ENCODE data around the gene OR2K2.

DNA sequence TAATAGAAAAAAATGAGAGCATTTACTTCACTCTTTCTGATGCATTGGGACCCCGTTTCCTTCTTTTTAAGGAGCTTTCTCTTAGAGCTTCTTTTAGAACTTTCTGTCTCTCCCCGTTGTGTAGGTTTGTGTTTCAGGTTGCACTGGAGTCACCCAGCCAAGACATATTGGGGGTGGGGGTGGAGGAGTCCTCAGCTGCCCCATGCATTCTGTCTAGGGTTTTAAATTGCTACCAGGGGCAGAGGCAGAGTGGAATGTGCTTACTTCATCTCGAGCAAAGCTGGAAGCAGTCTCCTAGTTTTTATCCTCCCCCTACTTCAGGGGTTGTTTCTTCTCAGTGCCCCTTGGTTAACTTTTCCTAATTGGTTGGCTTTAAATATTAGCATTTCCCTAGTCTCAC is 9.4 kb downstream of the OR2K2 start:
- TF ChIP-seq, protein P1, sequence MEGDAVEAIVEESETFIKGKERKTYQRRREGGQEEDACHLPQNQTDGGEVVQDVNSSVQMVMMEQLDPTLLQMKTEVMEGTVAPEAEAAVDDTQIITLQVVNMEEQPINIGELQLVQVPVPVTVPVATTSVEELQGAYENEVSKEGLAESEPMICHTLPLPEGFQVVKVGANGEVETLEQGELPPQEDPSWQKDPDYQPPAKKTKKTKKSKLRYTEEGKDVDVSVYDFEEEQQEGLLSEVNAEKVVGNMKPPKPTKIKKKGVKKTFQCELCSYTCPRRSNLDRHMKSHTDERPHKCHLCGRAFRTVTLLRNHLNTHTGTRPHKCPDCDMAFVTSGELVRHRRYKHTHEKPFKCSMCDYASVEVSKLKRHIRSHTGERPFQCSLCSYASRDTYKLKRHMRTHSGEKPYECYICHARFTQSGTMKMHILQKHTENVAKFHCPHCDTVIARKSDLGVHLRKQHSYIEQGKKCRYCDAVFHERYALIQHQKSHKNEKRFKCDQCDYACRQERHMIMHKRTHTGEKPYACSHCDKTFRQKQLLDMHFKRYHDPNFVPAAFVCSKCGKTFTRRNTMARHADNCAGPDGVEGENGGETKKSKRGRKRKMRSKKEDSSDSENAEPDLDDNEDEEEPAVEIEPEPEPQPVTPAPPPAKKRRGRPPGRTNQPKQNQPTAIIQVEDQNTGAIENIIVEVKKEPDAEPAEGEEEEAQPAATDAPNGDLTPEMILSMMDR (IDR thresholded peaks at IDR 0.05), result no peak
- TF ChIP-seq POLR2A (IDR thresholded peaks at IDR 0.05), result no peak
